ENCODE results near the gene DAAM1. TPM values are rescaled to one million over a fixed set of nuclear protein-coding genes. Genes with fewer than 3 reads are reported as not detected.

DAAM1 gene
- polyA plus RNA-seq, 1 of the 3 experiments (the other 2 are of a cell fraction) = 5.1 TPM

GRCh38 chr14:59308086-59308485 lies 119.6 kb downstream of the DAAM1 start:
- no peaks in the 10 kb centered on the region for H3K79me2 ChIP-seq (ENCODE audit: insufficient read depth)
- H3K27me3 ChIP-seq (ENCODE audit: insufficient read depth) = no peaks in the 10 kb centered on the region
- ChIA-PET POLR2A (no interaction called here), CTCF (no interaction called here)
- H3K4me1 ChIP-seq (ENCODE audit: control insufficient read depth in 1 of 2, insufficient read depth in 2 of 2, low read depth in 1 of 2, low read length in 1 of 2) = peaks cover 5 to 25% of the 10 kb centered on the region in 2 experiments
- H3K9me3 ChIP-seq = no peaks in the 10 kb centered on the region
- H3K4me2 ChIP-seq = no peak overlapping the region
- H2AFZ ChIP-seq (ENCODE audit: low read depth) = no peak overlapping the region
- no peaks in the 10 kb centered on the region for H3K9me2 ChIP-seq
- no peak overlapping the region for H3K4me3 ChIP-seq (ENCODE audit: low read depth in 2 of 2, low read length in 1 of 2)
- H3K9ac ChIP-seq = no peak overlapping the region
- peak overlapping the region; percentile 10 to 64; a peak in 2 of 4 replicates for H3K27ac ChIP-seq (ENCODE audit: low read depth in 2 of 2, low read length in 1 of 2)
- H4K20me1 ChIP-seq (ENCODE audit: insufficient read depth) = no peaks in the 10 kb centered on the region
- no peaks in the 10 kb centered on the region for H3K36me3 ChIP-seq (replicated peaks in 1 of 2; ENCODE audit: control insufficient read depth in 1 of 2, insufficient read depth in 2 of 2, low read length in 1 of 2)
- TF ChIP-seq MEF2A (IDR thresholded peaks at IDR 0.05; ENCODE audit: borderline replicate concordance, low read depth) = no peak
- no peak for TF ChIP-seq TCF12 (IDR thresholded peaks at IDR 0.05)
- no peak for TF ChIP-seq EZH2phosphoT487 (IDR thresholded peaks at IDR 0.05; ENCODE audit: borderline replicate concordance, low read depth)
- no peak for TF ChIP-seq CHD2 (IDR thresholded peaks at IDR 0.05; ENCODE audit: low read length, partially characterized antibody)
- TF ChIP-seq ZBTB33 (IDR thresholded peaks at IDR 0.05; ENCODE audit: borderline replicate concordance, low read depth) = no peak
- no peak for TF ChIP-seq FOXJ3 (CRISPR knock-in tag; IDR thresholded peaks at IDR 0.05)
- no peak for TF ChIP-seq FOSL2 (IDR thresholded peaks at IDR 0.05; ENCODE audit: borderline replicate concordance, low read depth)
- no peak for TF ChIP-seq EP300 (IDR thresholded peaks at IDR 0.05; ENCODE audit: borderline replicate concordance in 1 of 2, low read depth in 1 of 2, low read length in 1 of 2)
- no peak for TF ChIP-seq TEAD4 (IDR thresholded peaks at IDR 0.05; ENCODE audit: borderline replicate concordance, insufficient read depth)
- no peak for TF ChIP-seq IRF3 (IDR thresholded peaks at IDR 0.05; ENCODE audit: low read depth, low read length)
- TF ChIP-seq TAF1 (IDR thresholded peaks at IDR 0.05; ENCODE audit: borderline replicate concordance, low read depth, low read length) = no peak
- peaks cover 29% of the 10 kb centered on the region for H3F3A ChIP-seq (replicated peaks; ENCODE audit: insufficient read depth)
- no peak for DNase-seq

- no peaks in the 10 kb centered on the region for H3K36me3 ChIP-seq (replicated peaks in 1 of 2; ENCODE audit: control insufficient read depth in 1 of 2, insufficient read depth in 2 of 2, low read length in 1 of 2)
- no peaks in the 10 kb centered on the region for H3K9me3 ChIP-seq
- H3K4me2 ChIP-seq = no peak overlapping the region
- no peaks in the 10 kb centered on the region for H3K79me2 ChIP-seq (ENCODE audit: insufficient read depth)
- H3K4me3 ChIP-seq (ENCODE audit: low read depth in 2 of 2, low read length in 1 of 2) = no peak overlapping the region
- H3K9me2 ChIP-seq = no peaks in the 10 kb centered on the region
- no peaks in the 10 kb centered on the region for H3K27me3 ChIP-seq (ENCODE audit: insufficient read depth)
- TF ChIP-seq TCF12 (IDR thresholded peaks at IDR 0.05) (peak; percentile 28; the same call in 1 of the 2 replicates), TAF1 (IDR thresholded peaks at IDR 0.05; ENCODE audit: borderline replicate concordance, low read depth, low read length) (no peak), PBX3 (IDR thresholded peaks at IDR 0.05) (peak; percentile 28)
- H2AFZ ChIP-seq (ENCODE audit: low read depth) = no peak overlapping the region
- ChIA-PET POLR2A (interaction anchor here (0.6 kb wide), 1 partner anchor 681 kb away, joined by 3 read pairs; no protein-coding TSS in a partner anchor), CTCF (no interaction called here)
- H3K27ac ChIP-seq (ENCODE audit: low read depth in 2 of 2, low read length in 1 of 2) = peak overlapping the region; percentile 10 to 64; a peak in 2 of 4 replicates
- H3F3A ChIP-seq (replicated peaks; ENCODE audit: insufficient read depth) = peaks cover 29% of the 10 kb centered on the region
- WGBS (ENCODE audit: low lambda C conversion rate) = 32% methylated on average over 1 of the region's 1 CpG
- H3K4me1 ChIP-seq (ENCODE audit: control insufficient read depth in 1 of 2, insufficient read depth in 2 of 2, low read depth in 1 of 2, low read length in 1 of 2) = peaks cover 5 to 25% of the 10 kb centered on the region in 2 experiments
- no peak for DNase-seq
- no peak overlapping the region for H3K9ac ChIP-seq
- no peaks in the 10 kb centered on the region for H4K20me1 ChIP-seq (ENCODE audit: insufficient read depth)
Measured at GRCh38 chr14:59308673-59309072, 120.2 kb downstream of the DAAM1 start.
